ENCODE results near the gene GNA12. TPM values are rescaled to one million over a fixed set of nuclear protein-coding genes. Genes with fewer than 3 reads are reported as not detected.
"Not testable (repeated sequence)": the region's sequence is repeated elsewhere in the genome, so short reads cannot be mapped to it uniquely, and the experiment has no call there.

The GNA12 gene
- total RNA-seq, 8 experiments from 2014 or later = 9.7 to 33.3 (median 20.5) TPM

DNA sequence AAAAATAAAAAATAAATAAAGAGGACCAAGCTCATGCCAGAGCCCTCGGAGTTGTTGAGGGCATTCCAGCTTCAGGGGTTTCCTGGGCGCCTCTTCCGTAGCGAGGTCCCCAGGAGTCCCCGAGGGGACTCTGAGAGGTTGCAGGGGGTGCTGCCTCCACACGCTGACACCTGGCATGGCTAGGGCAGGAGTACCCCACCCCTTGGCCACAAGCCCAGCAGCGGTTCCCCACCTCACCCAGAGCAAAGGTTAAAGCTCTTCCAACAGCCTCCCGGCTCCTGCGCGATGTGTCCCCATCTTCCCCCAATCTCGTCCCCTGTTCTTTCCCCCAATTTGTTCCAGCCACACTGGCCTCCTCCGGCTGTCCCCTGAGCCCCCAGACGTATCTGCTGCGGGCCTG is 151.6 kb downstream of the GNA12 start:
- ATAC-seq (replicated peaks in 6 of 8) = no peak
- in situ Hi-C loops (cut with MboI; ENCODE audit: low pct_unique_long_range_greater_than_20kb in 2 of 9, low sequenced_read_pairs in 9 of 9, unreplicated experiment in 9 of 9) = no loop called here
- H3K27ac ChIP-seq = no peak overlapping the region
- no peak overlapping the region for H3K4me3 ChIP-seq
- 78 to 100% methylated on average over 1 to 3 of the region's 14 CpGs; no CpG with 5 or more reads in 8 of the 10 experiments for WGBS, 10 experiments
- H3K4me1 ChIP-seq (replicated peaks in 1 of 2) = peaks cover 5 to 9% of the 10 kb centered on the region in 2 donors

DNA sequence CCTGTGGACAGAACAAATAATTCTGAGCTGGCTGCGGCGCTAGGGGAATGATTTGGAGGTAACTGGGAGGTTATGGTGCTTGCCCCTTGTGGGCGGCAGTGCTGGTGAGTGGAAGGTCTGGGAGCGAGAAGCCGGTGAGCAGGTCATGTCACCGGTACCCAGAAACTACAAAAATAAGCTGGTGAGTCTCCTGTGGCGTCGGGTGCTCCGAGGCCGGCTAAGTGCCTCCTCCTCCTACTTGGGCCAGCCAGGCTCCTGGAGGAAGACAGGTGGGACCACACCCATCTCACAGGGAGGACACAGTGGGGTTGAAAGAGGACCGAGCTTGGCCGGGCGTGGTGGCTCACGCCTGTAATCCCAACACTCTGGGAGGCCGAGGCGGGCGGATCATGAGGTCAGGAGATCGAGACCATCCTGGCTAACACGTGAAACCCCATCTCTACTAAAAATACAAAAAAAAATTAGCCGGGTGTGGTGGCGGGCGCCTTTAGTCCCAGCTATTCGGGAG is 152.1 kb downstream of the GNA12 start:
- WGBS, 10 experiments = 81 to 100% (median 91%) methylated on average over 1 to 9 of the region's 23 CpGs; no CpG with 5 or more reads in 3 of the 10 experiments
- H3K4me3 ChIP-seq; ATAC-seq (replicated peaks in 6 of 8); H3K4me1 ChIP-seq (replicated peaks in 1 of 2); H3K27ac ChIP-seq; in situ Hi-C loops (cut with MboI; ENCODE audit: low pct_unique_long_range_greater_than_20kb in 2 of 9, low sequenced_read_pairs in 9 of 9, unreplicated experiment in 9 of 9): not testable (repeated sequence)

DNA sequence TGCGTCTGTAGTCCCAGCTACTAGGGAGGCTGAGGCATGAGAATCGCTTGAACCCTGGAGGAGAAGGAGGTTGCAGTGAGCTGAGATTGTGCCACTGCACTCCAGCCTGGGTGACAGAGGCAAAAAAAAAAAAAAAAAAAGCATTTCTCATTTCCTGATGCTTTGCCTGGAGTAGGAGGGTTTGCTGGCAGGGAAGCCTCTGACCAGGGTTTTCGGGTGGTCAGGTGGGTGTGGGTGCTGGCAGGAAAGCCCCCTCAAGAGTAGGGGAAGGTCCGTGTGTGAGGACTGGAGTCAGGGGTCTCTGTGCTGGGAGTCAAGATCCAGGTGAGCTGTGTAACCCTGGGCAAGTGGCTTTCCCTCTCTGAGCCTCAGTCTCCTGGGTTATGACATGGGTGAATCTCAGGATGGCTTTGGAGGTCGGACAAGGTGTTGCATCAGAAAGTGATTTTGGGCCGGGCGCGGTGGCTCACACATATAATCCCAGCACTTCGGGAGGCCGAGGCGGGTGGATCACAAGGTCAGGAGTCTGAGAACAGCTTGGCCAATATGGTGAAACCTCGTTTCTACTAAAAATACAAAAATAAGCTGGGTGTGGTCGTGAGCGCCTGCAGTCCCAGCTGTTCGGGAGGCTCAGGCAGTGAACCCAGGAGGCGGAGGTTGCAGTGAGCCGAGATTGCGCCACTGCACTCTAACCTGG is 152.9 kb downstream of the GNA12 start:
- H3K4me3 ChIP-seq = no peak overlapping the region
- 20 to 100% (median 84%) methylated on average over 1 to 14 of the region's 18 CpGs; no CpG with 5 or more reads in 2 of the 10 experiments for WGBS, 10 experiments
- in situ Hi-C loops (cut with MboI; ENCODE audit: low pct_unique_long_range_greater_than_20kb in 2 of 9, low sequenced_read_pairs in 9 of 9, unreplicated experiment in 9 of 9) = no loop called here
- no peak for ATAC-seq (replicated peaks in 6 of 8)
- H3K27ac ChIP-seq = no peak overlapping the region
- H3K4me1 ChIP-seq (replicated peaks in 1 of 2) = peaks cover 5 to 10% of the 10 kb centered on the region in 2 donors

DNA sequence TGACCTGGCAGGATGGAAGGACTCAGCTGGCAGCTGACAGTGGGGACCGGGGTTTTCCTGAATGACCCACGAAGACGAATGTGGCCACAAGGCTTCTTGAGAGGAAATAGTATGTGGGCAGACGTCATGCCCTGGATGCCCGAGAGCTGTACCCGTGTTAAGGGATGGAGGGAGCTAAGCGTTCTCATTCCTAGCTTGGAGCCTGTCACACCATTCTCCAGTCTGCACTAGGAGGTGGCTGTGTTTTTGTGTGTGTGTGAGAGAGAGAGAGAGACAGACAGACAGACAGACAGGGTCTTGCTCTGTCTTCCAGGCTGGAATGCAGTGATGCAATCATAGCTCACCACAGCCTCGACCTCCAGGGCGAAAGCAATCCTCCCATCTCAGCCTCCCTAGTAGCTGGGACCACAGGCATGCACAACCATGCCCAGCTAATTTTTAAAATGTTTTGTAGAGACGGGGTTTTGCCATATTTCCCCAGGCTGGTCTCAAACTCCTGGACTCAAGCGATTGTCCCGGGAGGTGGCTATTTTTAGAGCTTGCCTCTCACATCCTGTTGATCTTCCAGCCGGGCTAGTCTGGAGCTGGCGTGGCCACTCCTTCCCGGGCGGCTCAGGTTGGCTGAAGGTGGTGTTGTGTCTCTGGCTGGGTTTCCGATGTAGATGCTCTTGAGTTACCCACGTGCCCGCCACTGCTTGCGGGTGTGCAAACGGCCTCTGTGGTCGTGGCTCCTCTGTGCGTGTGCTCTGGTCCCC is 154.0 kb downstream of the GNA12 start:
- peaks cover 5 to 10% of the 10 kb centered on the region in 2 donors for H3K4me1 ChIP-seq (replicated peaks in 1 of 2)
- H3K4me3 ChIP-seq = no peak overlapping the region
- in situ Hi-C loops (cut with MboI; ENCODE audit: low pct_unique_long_range_greater_than_20kb in 2 of 9, low sequenced_read_pairs in 9 of 9, unreplicated experiment in 9 of 9) = no loop called here
- H3K27ac ChIP-seq = no peak overlapping the region
- WGBS, 10 experiments = 63 to 87% (median 80%) methylated on average over 1 to 12 of the region's 23 CpGs; no CpG with 5 or more reads in 4 of the 10 experiments
- no peak for ATAC-seq (replicated peaks in 6 of 8)

DNA sequence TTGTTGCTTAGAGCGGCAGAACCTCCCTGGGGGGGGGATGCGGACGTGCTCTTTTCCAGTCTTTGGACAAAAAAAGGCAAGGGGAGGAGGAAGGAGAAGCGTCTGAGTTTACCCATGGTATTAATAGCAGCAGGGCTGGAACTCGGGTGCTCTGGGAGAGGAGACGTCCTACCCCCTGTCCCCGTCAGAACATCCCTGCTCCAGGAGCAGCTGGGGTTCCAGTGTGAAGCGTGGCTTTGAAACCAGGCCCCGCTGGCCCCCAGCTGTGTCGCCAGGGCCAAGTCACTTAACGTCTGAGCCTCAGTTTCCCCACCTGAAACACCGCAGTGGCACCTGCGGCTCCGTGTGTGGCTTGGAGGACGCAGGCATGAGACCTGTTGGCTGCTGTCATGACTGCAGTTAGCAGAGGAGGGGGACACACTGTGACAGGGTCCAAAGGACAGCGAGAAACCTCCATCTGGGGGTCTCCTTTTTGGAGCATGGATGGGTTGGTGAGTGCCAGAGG is 154.7 kb downstream of the GNA12 start:
- WGBS, 10 experiments = 50 to 100% (median 75%) methylated on average over 1 to 2 of the region's 16 CpGs; no CpG with 5 or more reads in 6 of the 10 experiments
- H3K4me1 ChIP-seq (replicated peaks in 1 of 2) = peaks cover 5 to 10% of the 10 kb centered on the region in 2 donors
- ATAC-seq (replicated peaks in 6 of 8) = peak in 1 of 8 experiments; percentile 10
- no peak overlapping the region for H3K4me3 ChIP-seq
- no peak overlapping the region for H3K27ac ChIP-seq
- in situ Hi-C loops (cut with MboI; ENCODE audit: low pct_unique_long_range_greater_than_20kb in 2 of 9, low sequenced_read_pairs in 9 of 9, unreplicated experiment in 9 of 9) = no loop called here

DNA sequence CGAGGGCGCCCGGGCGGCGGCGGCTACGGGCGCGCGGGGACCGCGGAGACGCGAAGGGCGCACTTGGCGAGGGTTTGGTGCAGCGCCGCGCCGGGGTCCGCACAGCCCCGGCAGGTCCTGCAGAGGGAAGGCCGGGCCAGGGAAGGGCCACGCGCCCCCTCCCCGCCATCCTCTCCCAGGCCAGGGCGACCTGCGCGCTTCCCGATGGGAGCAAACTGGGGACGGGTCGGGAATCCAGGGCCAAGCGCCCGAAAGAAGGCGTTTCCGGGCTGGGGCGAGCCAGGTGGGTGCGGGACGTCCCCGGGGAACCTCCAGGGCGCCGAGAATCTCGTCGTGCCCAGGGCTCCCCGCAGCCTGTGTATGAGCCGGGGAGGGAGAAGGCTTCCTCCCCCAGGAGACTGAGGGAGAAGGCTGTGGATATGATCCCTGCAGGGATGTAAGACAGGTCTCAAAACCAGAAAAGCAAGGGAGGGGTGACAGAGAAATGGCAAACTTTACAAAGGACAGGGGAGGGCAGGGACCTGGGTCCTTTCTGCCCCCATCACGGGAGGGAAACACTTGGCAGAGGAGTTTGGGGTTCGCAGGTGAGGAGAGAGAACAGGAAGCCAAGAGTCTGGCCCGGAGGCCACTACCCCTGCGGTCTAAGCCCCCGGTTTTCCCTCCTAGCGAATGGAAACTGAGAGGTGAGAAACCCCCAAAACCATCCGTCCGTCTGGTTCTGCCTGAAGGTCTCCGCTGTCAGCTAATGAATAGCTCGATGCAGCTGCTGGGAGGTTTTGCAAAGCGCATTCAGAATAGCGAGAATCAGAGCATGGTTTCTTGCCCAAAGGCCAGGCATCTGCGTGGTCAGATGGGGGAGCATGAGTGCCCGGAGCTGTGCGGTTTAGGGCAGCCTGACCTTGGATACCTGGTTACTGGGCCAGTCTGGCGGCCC is 155.4 kb downstream of the GNA12 start:
- WGBS, 10 experiments = 0 to 40% (median 7%) methylated on average over 1 to 18 of the region's 62 CpGs; no CpG with 5 or more reads in 2 of the 10 experiments
- peak in 7 of 8 experiments; percentile 9 to 62 (median 57) for ATAC-seq (replicated peaks in 6 of 8)
- no peak overlapping the region for H3K27ac ChIP-seq
- peak overlapping the region in 3 of 5 donors; percentile 7 to 22 (median 18) for H3K4me3 ChIP-seq
- peaks cover 5 to 10% of the 10 kb centered on the region in 2 donors for H3K4me1 ChIP-seq (replicated peaks in 1 of 2)
- in situ Hi-C loops (cut with MboI; ENCODE audit: low pct_unique_long_range_greater_than_20kb in 2 of 9, low sequenced_read_pairs in 9 of 9, unreplicated experiment in 9 of 9) = no loop called here

DNA sequence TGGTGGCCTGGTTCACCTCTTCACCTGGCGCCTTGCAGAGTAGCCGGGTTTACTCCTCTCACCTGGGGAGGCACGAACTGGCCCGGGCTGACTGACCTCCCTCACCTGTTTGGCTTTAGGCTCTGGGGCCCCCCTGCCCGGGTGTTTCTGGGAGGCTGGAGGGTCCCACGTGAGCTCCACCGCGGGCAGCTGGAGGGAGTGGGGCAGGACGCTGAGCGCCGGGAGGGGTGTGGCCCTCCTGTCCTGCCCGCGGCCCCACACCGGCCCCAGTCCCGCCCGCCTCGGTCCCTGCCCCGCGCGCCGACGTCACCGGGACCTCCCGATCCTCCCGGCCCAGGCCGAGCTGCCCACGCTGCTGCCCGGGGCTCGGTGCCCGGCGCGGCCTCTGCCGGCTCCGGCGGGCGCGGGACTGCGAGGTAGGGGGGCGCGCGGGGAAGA is 156.2 kb downstream of the GNA12 start, which contains the start of gene AMZ1:
AMZ1 (plus strand) TSS at position 322 of the 438 bp plus-strand sequence. CDS start 12,250 bp downstream, outside the sequence.
- peaks cover 5 to 10% of the 10 kb centered on the region in 2 donors for H3K4me1 ChIP-seq (replicated peaks in 1 of 2)
- peak; percentile 64 to 79 (median 72) for ATAC-seq (replicated peaks in 6 of 8)
- no peak within 1 kb of the TSS for H3K27ac ChIP-seq
- no CpG with 5 or more reads among the region's 41 CpGs for WGBS, 10 experiments
- in situ Hi-C loops (cut with MboI; ENCODE audit: low pct_unique_long_range_greater_than_20kb in 2 of 9, low sequenced_read_pairs in 9 of 9, unreplicated experiment in 9 of 9) = no loop called here
- peak within 1 kb of the TSS in 3 of 5 donors; percentile 7 to 22 (median 18) for H3K4me3 ChIP-seq

DNA sequence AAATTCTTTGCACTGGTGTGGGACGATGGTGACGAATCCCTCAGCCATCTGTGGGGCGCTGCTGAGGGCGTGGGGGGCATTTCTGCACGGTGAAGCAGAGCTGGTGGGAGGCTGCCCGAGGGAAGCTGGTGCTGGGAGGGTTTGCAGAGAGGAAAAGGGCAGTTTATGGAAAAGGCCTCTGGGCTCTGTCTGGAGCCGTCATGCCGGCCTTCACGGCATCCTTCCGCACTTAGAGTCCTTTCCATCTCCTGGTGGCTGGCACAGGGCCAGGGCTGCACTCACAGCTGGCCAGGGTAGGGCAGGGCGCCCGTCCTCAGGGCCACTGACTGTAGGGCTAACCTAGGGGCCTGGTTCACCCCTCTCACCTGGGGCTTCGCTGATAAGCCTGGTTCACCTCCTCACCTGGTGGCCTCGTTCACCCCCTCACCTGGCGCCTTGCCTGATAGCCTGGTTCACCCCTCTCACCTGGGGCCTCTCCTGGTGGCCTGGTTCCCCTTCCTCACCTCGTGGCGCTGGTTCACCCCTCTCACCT is 156.7 kb downstream of the GNA12 start:
- in situ Hi-C loops (cut with MboI; ENCODE audit: low pct_unique_long_range_greater_than_20kb in 2 of 9, low sequenced_read_pairs in 9 of 9, unreplicated experiment in 9 of 9) = no loop called here
- Histone ChIP-seq H3K27ac (no peak overlapping the region), H3K4me3 (no peak overlapping the region), H3K4me1 (replicated peaks in 1 of 2) (peaks cover 5 to 10% of the 10 kb centered on the region in 2 donors)
- WGBS, 10 experiments = 20 to 62% (median 49%) methylated on average over 6 to 8 of the region's 17 CpGs; no CpG with 5 or more reads in 7 of the 10 experiments
- ATAC-seq (replicated peaks in 6 of 8) = peak in 7 of 8 experiments; percentile 7 to 77 (median 22)

DNA sequence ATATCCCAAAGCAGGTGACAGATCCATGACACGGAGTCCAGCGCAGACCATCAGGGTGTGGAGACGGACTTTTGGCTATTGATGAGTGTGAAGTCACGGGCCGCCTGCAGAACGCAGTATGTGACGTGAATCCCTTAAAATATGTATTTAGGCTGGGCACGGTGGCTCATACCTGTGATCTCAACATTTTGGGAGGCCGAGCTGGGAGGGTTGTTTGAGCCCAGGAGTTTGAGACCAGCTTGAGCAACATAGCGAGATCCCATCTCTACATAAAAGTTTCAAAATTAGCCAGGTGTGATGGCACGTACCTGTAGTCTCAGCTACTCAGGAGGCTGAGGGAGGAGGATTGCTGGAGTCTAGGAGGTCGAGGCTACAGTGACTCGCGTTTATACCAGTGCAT is 158.0 kb downstream of the GNA12 start:
- in situ Hi-C loops (cut with MboI; ENCODE audit: low pct_unique_long_range_greater_than_20kb in 2 of 9, low sequenced_read_pairs in 9 of 9, unreplicated experiment in 9 of 9) = no loop called here
- peaks cover 7 to 18% of the 10 kb centered on the region in 2 donors for H3K4me1 ChIP-seq (replicated peaks in 1 of 2)
- WGBS, 10 experiments = 62 to 94% (median 88%) methylated on average over 4 to 14 of the region's 14 CpGs; no CpG with 5 or more reads in 1 of the 10 experiments

DNA sequence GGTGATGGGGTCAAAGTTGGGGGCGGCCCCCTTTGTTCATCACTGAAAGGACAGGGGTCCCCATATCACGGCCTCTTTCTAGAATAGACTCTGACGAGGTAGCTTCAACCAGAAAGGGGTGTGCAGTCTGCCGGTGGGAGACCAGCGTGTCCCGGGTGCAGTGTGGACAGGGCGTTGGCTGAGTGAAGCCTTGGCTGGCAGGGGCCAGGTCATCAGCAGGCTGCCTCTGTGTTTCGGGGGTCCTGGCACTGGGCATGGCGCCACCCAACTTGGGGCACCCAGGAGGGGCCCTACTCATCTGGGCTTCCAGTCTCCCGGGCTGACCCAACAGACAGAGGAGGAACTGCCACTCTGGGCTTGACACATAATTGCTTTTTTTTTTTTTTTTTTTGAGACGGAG is 159.6 kb downstream of the GNA12 start:
- Histone ChIP-seq H3K4me3 (no peak overlapping the region), H3K4me1 (replicated peaks in 1 of 2) (peaks cover 7 to 18% of the 10 kb centered on the region in 2 donors), H3K27ac (no peak overlapping the region)
- in situ Hi-C loops (cut with MboI; ENCODE audit: low pct_unique_long_range_greater_than_20kb in 2 of 9, low sequenced_read_pairs in 9 of 9, unreplicated experiment in 9 of 9) = no loop called here
- 63 to 100% (median 82%) methylated on average over 2 to 5 of the region's 11 CpGs; no CpG with 5 or more reads in 4 of the 10 experiments for WGBS, 10 experiments
- no peak for ATAC-seq (replicated peaks in 6 of 8)

More for the DNA sequence above, 158.0 kb downstream of the GNA12 start:
- Histone ChIP-seq H3K4me3 (no peak overlapping the region), H3K27ac (no peak overlapping the region)
- no peak for ATAC-seq (replicated peaks in 6 of 8)

DNA sequence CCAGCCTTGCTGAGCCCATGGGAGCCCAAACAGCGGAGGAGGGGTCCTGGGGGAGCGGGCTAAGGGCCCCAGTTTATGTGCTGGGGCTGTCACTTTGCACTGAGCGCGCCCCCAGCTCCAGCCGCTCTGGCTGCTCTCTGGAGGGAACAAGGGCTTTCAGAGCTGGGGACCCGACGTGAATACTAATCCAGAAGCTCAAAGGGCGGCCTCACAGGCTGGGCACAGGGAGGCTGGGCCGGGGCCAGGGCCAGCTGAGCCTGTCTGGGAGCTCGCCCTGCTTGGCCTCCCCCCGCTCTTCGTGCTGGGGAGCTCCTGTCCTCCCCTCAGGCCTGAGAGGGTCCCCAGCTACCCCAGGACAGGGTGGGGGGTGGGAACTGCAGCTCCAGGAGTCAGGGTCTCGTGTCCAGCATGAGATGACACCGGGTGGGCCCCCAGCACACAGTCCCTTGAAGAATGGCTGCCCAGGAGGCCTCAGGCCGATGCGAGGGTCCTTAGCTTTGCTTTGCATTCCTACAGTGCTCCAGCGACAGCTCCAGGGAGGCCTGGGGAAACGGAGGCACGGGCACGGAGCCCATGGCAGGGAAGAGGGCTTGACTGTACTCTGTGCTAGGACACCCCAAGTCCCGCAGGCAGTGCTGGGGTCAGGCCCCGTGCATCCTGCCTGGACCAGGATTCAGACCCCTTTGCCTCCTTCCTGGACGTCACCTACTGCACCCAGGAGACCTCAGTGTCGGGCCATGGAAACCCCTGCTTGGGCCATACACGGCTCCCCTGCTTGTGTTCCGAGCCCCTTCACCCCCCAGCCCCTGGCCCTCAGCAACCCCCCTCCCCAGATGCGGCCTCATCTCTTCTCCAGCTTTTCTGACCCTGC is 161.9 kb downstream of the GNA12 start:
- WGBS, 10 experiments = 35 to 100% (median 82%) methylated on average over 2 to 5 of the region's 27 CpGs; no CpG with 5 or more reads in 4 of the 10 experiments
- Histone ChIP-seq H3K4me3 (no peak overlapping the region), H3K27ac (no peak overlapping the region), H3K4me1 (replicated peaks in 1 of 2) (peaks cover 2 to 8% of the 10 kb centered on the region in 2 donors)
- in situ Hi-C loops (cut with MboI; ENCODE audit: low pct_unique_long_range_greater_than_20kb in 2 of 9, low sequenced_read_pairs in 9 of 9, unreplicated experiment in 9 of 9) = no loop called here
- ATAC-seq (replicated peaks in 6 of 8) = peak in 5 of 8 experiments; percentile 31 to 92 (median 55)

All from motor neuron (in vitro differentiated cells).